GOT3 (cell line): ENCODE measurements around the gene PRPH.
"Not testable (repeated sequence)": the region's sequence is repeated elsewhere in the genome, so short reads cannot be mapped to it uniquely, and the experiment has no call there.

Experiments used
- DNase-seq: peaks from one replicate; lab custom pipeline; 2025; ENCODE audit warnings: mixed read lengths; lab: John Stamatoyannopoulos, UW

Gene PRPH

GRCh38 chr12:49333778-49334177, 38.8 kb downstream of the PRPH start:
- DNase-seq = not testable (repeated sequence)

DNA sequence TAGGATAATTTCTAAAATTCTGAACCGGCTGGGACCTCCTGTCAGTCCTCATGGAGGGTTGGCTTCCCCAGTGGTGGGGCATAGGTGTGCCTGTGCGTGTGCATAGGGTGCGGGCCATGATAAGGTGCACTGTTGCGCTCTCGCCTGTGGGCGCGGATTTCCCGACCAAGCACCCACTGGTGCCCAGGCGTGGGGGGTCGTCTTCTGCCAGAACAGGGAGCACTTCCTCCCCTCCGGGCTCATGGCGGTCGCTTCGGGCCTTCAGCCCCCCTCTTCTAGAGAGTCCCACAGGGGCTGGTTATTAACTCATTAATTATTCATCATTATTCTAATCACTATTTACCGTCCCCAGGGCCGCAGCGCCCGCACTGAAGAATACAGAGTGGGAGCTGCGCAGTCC, 39.3 kb downstream of the PRPH start:
- no peak for DNase-seq

GRCh38 chr12:49334681-49335080, 39.7 kb downstream of the PRPH start:
- DNase-seq = no peak

GRCh38 chr12:49335118-49335954, 40.4 kb downstream of the PRPH start:
- DNase-seq = no peak

- no peak for DNase-seq
Observed at GRCh38 chr12:49335955-49336644, 41.2 kb downstream of the PRPH start.

- DNase-seq = peak; percentile 100
Observed at GRCh38 chr12:49336645-49337584, 42.0 kb downstream of the PRPH start, which contains the start of gene C1QL4. Gene C1QL4, minus strand, starts transcription at chr12:49337188. Its CDS starts 711 bp downstream, at chr12:49336477.

GRCh38 chr12:49338830-49339463, 44.0 kb downstream of the PRPH start:
- DNase-seq = no peak

- no peak for DNase-seq
Observed at GRCh38 chr12:49339464-49339861, 44.5 kb downstream of the PRPH start.

GRCh38 chr12:49340095-49340870, 45.3 kb downstream of the PRPH start:
- no peak for DNase-seq

DNA sequence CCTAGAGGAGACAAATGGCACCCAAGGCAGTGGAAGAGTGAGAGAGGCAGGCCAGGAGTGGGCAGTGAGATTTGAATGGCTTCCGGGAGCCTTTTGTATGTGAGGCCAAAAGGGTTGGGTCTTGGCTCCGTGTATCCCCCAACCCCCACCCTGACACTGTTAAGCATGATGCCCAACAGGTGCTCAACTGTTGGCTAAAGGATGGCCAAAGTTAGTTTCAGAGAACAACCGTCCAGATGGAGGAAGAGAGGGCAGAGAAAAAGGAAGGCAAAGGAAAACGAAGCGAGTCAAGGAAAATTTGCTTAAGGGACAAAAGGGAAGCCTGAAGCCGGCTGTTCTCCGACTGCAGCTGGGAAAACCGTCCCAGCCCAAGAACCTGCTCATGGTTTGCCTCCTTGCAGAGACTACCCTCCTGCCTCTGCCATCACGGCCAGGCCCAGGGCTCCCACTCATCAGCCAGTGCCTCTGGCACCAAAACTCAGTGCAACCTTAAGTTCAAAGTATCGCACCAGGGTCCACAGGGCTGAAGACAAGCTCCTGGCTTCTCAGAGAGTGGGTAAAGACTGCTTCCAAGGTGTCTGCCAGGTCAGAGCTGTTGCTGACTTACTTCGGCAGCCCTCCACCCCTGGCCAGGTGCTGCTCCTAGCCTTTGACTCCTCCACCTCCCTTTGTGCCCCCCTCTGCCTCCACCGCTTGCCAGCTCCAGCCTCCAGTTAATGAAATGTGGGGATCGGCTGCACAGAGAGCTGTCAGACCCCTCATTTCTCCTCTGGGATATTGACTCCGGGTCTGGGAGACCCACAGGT, 46.2 kb downstream of the PRPH start:
- no peak for DNase-seq

GRCh38 chr12:49341777-49342065, 46.8 kb downstream of the PRPH start:
- no peak for DNase-seq

GRCh38 chr12:49342066-49342913, 47.3 kb downstream of the PRPH start:
- peak; percentile 97 for DNase-seq

GRCh38 chr12:49342914-49343731, 48.2 kb downstream of the PRPH start:
- no peak for DNase-seq

DNA sequence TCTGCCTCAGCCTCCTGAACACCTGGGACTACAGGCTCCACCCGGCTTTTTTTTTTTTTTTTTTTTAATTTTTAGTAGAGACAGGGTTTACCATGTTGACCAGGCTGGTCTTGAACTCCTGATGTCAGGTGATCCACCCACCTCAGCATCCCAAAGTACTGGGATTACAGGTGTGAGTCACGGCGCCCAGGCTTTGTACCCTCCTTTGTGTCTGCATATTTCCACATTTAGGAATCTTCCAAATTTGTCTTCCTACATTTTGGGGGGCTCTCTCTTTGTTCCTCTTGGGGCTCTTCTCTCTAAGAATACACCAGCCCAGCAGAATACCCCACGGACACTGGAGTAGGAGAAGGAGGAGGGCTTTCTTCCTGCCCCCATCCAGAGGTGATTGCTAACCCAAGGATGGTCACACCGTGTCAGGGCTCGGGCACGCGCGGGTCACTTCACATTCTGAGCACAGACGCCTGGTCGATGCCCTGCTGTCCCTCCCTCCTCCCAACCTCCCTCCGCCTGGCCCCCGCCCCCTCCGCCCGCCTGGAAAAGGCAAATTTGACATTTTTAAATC, 49.6 kb downstream of the PRPH start:
- DNase-seq = no peak

DNA sequence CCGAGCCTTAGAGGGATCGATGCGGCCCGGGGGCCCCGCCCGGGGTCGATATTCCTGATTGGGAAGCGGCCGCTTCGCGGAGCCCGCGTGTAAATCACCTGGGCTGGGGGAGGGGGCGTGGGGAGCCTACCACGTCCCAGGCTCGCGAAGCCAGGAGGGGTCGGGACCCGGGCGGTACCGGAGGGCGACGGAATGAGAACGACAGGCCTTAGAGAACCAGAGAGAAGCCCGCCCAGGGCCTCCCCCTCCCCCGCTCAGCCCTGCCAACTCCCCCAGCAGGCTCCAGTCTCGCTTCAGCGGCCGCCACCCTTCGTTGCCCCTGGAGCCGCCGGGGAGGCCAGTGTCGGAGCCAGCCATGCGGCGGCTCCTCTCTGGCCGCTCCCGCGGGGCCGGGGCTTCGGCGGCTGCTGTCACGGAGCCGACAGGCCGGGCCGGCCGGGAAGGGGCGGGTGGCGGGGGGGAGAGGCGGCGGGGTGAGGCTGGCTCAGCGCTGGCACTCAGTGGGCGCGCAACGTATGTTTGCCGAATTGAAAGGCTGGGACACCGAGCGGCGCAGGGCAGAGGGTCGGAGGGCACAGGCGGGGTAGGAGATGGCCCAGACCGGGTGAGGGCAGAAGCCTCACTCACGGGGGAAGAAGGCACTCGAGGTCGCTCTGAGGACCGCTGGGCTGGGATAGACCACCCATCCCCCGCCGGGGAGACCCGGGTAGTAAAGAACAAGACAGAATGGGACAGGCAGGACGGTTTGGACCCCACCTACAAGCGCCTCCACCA, 50.3 kb downstream of the PRPH start:
- no peak for DNase-seq

DNA sequence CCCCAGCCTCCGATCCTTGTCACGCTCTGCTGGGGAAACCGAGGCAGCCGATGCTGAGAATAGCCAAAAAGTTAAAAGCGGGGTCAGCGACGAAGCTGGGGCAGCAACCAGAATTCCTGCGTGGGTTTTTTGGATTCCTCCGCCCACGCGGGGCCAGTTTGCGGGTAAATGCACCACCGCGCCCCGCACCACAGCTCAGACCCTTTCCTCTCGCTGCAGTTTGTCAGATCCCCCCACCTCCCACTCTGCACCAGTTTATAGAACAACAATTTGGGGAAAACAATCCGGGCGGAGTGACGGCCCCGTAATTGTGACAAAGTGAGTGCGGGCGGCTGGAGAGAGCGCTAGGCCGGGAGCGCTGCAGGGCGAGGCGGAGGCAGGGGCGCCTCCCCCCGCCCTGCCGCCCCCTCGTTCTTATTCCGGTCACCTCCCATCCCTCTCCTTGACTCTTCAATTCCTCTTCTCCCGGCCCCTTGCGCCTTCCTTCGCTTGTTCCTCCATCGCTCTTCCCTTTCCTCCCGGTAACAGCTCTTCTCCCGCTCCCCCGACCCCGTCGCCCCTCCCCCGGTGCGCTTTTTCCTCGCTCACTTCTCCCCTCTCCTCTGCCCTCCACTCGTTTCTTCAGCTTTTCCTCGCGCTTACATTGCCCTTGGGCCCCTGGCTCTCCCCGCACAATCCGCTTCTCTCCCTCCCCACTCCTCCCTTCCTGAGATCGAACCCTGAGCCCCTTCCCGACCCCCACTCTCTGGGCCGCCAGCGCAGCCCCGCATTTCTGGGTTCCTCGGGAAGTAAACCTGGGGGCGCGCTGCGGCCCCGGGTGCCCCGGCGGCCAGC, 51.1 kb downstream of the PRPH start:
- no peak for DNase-seq
